Vagina (tissue), 2 donors: ENCODE data around the gene PDK2. TPM values are rescaled to one million over a fixed set of nuclear protein-coding genes. Genes with fewer than 3 reads are reported as not detected.
A peak's percentile ranks its signal among the peaks of the same experiment; 100 is the strongest.

Experiments
- DNase-seq, 2 donors: peaks; one replicate each; pipeline ENCODE4 v3.0.0-alpha.2; 2017; ENCODE audit errors: extremely low spot score in 2 of 2
- H3K27ac ChIP-seq: fragments of 200-600 bp; sonication (generic); one replicate; pipeline ENCODE4 v1.5.1; 2019
- H3K27me3 ChIP-seq: fragments of 200-600 bp; sonication (generic); one replicate; pipeline ENCODE4 v1.5.1; 2019
- H3K36me3 ChIP-seq, 2 donors: fragments of 200-600 bp; sonication (generic); one replicate each; pipeline ENCODE4 v1.5.1; 2017 to 2019
- H3K4me1 ChIP-seq: fragments of 200-600 bp; sonication (generic); one replicate; pipeline ENCODE4 v1.5.1; 2019
- H3K4me3 ChIP-seq, 2 donors: fragments of 200-600 bp; sonication (generic); 1 replicate in 1 of 2; 2 replicates in 1 of 2; pipeline ENCODE4 v1.5.1; 2016 to 2019
- H3K9me3 ChIP-seq: fragments of 200-600 bp; sonication (generic); one replicate; pipeline ENCODE4 v1.5.1; 2019
- CTCF ChIP-seq, 3 experiments: fragments of 450-650 bp in 2 of 3; fragments of 200-600 bp in 1 of 3; sonication (generic) in 1 of 3; IDR thresholded peaks; one replicate each; pipeline ENCODE4 v1.5.1; 2017 to 2019; ENCODE audit warnings: antibody characterized with exemption in 3 of 3, mild to moderate bottlenecking in 2 of 3, moderate library complexity in 2 of 3
- POLR2A ChIP-seq, 2 donors: fragments of 450-650 bp; IDR thresholded peaks; one replicate each; pipeline ENCODE4 v1.6.1; 2017; ENCODE audit warnings: antibody characterized with exemption in 2 of 2, mild to moderate bottlenecking in 2 of 2, moderate library complexity in 2 of 2
- POLR2AphosphoS5 ChIP-seq, 2 donors: sonication (generic); formaldehyde crosslinking; IDR thresholded peaks; one replicate each; pipeline ENCODE4 v1.9.0; 2017; ENCODE audit warnings: antibody characterized with exemption in 2 of 2, mild to moderate bottlenecking in 2 of 2, low read depth in 1 of 2; ENCODE audit not compliant: insufficient read depth in 1 of 2
- intact Hi-C: fragments of 100-400 bp; cut with DNase I; formaldehyde crosslinking; loops from one replicate; pipeline ENCODE4 v1.15.1; 2023
- total RNA-seq: library from RNA; depleted of rRNA; stranded (reverse); fragments of >200 nt; gene quantifications from one replicate; pipeline ENCODE4 v1.2.3, GENCODE V29; 2016

The PDK2 gene
- total RNA-seq, 1 donor from 2014 or later, result 44.4 TPM

DNA sequence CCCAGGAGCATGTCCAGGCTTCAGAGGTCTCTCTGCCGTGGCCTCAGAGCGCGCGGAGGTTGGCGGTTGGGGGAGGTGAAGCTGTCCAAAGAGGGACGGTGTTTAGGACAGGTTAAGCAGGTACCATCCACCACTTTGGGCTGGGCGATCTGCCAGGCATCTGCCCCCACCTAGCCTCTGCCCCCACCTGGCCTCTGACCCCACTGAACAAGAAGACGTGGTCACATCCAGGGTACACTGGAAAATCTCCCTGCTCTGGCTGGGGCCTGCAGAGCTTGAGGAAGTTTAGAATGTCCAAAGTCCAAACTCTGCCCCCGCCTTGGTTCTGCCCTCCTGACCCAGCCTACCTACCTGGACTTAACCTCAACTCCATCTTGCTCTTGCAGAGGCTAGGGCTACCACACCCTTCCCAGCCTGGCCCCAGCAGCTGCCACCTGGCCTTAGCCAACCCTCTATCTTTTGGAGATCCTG is 37.6 kb upstream of the PDK2 start:
- DNase-seq, result no peak
- intact Hi-C loops, result no loop called here
- H3K36me3 ChIP-seq, result no peaks in the 10 kb centered on the region

GRCh38 chr17:50058296-50058953 is 36.7 kb upstream of the PDK2 start:
- TF ChIP-seq CTCF (IDR thresholded peaks at IDR 0.05), result no peak
- no peak for TF ChIP-seq POLR2A (IDR thresholded peaks at IDR 0.05)
- TF ChIP-seq POLR2AphosphoS5 (IDR thresholded peaks at IDR 0.05; ENCODE audit: insufficient read depth in 1 of 2, low read depth in 1 of 2), result no peak
- no peaks in the 10 kb centered on the region for H3K27me3 ChIP-seq
- no peak overlapping the region for H3K4me3 ChIP-seq
- H3K4me1 ChIP-seq, result peaks cover 78% of the 10 kb centered on the region
- no peak for DNase-seq
- no peaks in the 10 kb centered on the region for H3K9me3 ChIP-seq
- peak overlapping the region; percentile 84 for H3K27ac ChIP-seq
- intact Hi-C loops, result no loop called here
- no peaks in the 10 kb centered on the region for H3K36me3 ChIP-seq

More for the DNA sequence above, 37.6 kb upstream of the PDK2 start:
- peak overlapping the region; percentile 71 to 87 for H3K4me3 ChIP-seq
- H3K4me1 ChIP-seq, result peaks cover 78% of the 10 kb centered on the region
- no peaks in the 10 kb centered on the region for H3K9me3 ChIP-seq
- H3K27me3 ChIP-seq, result no peaks in the 10 kb centered on the region
- TF ChIP-seq POLR2AphosphoS5 (IDR thresholded peaks at IDR 0.05; ENCODE audit: insufficient read depth in 1 of 2, low read depth in 1 of 2) (no peak), POLR2A (IDR thresholded peaks at IDR 0.05) (no peak), CTCF (IDR thresholded peaks at IDR 0.05) (no peak)
- peak overlapping the region; percentile 84 for H3K27ac ChIP-seq

DNA sequence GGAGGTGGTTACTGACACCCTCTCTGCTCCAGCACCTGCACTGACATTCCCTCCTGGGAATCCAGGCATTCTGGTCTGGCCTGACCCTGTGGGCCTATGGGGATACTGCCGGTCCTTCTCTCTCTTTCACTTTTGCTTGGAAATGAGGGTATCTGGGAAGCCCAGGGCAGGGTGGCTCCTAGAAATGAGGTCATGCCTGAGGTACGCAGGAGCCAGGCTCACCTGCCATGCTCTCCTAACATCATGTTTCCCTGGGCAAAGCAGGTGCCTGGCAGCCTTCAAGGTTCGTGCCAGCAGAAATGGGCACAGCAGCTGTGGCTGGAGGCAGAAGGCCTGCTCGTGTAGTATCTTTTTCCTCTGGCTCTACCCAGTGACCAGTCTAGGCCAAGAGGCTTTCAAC is 35.9 kb upstream of the PDK2 start:
- Histone ChIP-seq H3K4me1 (peaks cover 85% of the 10 kb centered on the region), H3K4me3 (peak overlapping the region in 1 of 2 donors; percentile 13), H3K27me3 (no peaks in the 10 kb centered on the region), H3K36me3 (no peaks in the 10 kb centered on the region), H3K27ac (peak overlapping the region; percentile 84), H3K9me3 (no peaks in the 10 kb centered on the region)
- no peak for DNase-seq
- TF ChIP-seq POLR2AphosphoS5 (IDR thresholded peaks at IDR 0.05; ENCODE audit: insufficient read depth in 1 of 2, low read depth in 1 of 2) (no peak), POLR2A (IDR thresholded peaks at IDR 0.05) (no peak), CTCF (IDR thresholded peaks at IDR 0.05) (no peak)
- intact Hi-C loops, result no loop called here

DNA sequence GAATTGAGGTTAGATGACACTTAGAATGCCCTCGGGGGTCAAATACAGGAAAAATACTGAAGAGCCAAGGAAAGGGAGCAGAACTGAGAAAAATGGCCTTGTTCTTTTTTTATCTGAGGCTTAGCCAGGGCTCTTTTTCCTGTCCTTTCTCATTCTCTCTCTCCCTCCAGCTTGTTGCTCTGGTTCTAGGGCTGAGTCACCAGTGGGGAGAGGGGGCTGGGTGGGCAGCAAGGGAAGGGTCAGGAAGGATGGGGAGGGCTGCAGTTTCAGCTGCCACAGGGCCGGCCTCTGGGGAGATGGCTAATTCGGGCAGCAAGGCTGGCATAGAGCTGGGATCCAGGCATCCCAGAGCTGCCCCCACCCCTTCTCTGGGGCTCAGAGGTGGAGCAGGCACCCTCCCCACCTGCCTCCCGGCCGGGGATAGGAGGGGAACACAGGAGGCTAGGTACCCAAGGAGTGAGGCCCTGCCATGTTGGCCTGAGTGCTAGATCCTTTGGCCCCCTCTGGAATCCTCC is 35.3 kb upstream of the PDK2 start:
- Histone ChIP-seq H3K36me3 (no peaks in the 10 kb centered on the region), H3K27me3 (no peaks in the 10 kb centered on the region), H3K27ac (peak overlapping the region; percentile 84), H3K4me1 (peaks cover 90% of the 10 kb centered on the region), H3K9me3 (no peaks in the 10 kb centered on the region), H3K4me3 (peak overlapping the region in 1 of 2 donors; percentile 13)
- DNase-seq, result no peak
- TF ChIP-seq CTCF (IDR thresholded peaks at IDR 0.05), result no peak
- TF ChIP-seq POLR2AphosphoS5 (IDR thresholded peaks at IDR 0.05; ENCODE audit: insufficient read depth in 1 of 2, low read depth in 1 of 2), result no peak
- TF ChIP-seq POLR2A (IDR thresholded peaks at IDR 0.05), result no peak
- intact Hi-C loops, result no loop called here
